Parathyroid adenoma (tissue), 2 donors: Measurements from ENCODE around the gene KCND1.

Experiments used
- H2AFZ ChIP-seq: fragments of 300-600 bp; sonication (generic); one replicate; pipeline ENCODE4 v1.7.0; 2017; ENCODE audit warnings: antibody characterized with exemption, mild to moderate bottlenecking
- H3K27ac ChIP-seq: fragments of 300-600 bp; sonication (generic); one replicate; pipeline ENCODE4 v1.7.0; 2017
- H3K27me3 ChIP-seq: fragments of 300-600 bp; sonication (generic); one replicate; pipeline ENCODE4 v1.7.0; 2017; ENCODE audit warnings: low read length; ENCODE audit not compliant: control insufficient read depth, insufficient read depth
- H3K36me3 ChIP-seq: fragments of 300-600 bp; sonication (generic); one replicate; pipeline ENCODE4 v1.7.0; 2017; ENCODE audit warnings: low read length; ENCODE audit not compliant: control insufficient read depth, insufficient read depth
- H3K4me1 ChIP-seq: fragments of 300-600 bp; sonication (generic); one replicate; pipeline ENCODE4 v1.7.0; 2017; ENCODE audit warnings: control low read depth
- H3K4me2 ChIP-seq: fragments of 300-600 bp; sonication (generic); one replicate; pipeline ENCODE4 v1.7.0; 2017; ENCODE audit warnings: low read length
- H3K4me3 ChIP-seq: fragments of 300-600 bp; sonication (generic); one replicate; pipeline ENCODE4 v1.7.0; 2017; ENCODE audit warnings: low read depth, low read length
- H3K79me2 ChIP-seq: fragments of 300-600 bp; sonication (generic); one replicate; pipeline ENCODE4 v1.7.0; 2017; ENCODE audit warnings: control low read depth
- H3K9ac ChIP-seq: fragments of 300-600 bp; sonication (generic); one replicate; pipeline ENCODE4 v1.7.0; 2017; ENCODE audit warnings: mild to moderate bottlenecking
- H3K9me3 ChIP-seq: fragments of 300-600 bp; sonication (generic); one replicate; pipeline ENCODE4 v1.7.0; 2017; ENCODE audit warnings: low read length; ENCODE audit not compliant: control insufficient read depth
- TF ChIP-seq, protein P1 (sequence below): fragments of 300-600 bp; sonication (generic); IDR thresholded peaks from one replicate; pipeline ENCODE4 v1.7.0; 2017; ENCODE audit warnings: antibody characterized with exemption, mild to moderate bottlenecking
- donor health status: primary hyperparathyroidism.

KCND1 gene

DNA sequence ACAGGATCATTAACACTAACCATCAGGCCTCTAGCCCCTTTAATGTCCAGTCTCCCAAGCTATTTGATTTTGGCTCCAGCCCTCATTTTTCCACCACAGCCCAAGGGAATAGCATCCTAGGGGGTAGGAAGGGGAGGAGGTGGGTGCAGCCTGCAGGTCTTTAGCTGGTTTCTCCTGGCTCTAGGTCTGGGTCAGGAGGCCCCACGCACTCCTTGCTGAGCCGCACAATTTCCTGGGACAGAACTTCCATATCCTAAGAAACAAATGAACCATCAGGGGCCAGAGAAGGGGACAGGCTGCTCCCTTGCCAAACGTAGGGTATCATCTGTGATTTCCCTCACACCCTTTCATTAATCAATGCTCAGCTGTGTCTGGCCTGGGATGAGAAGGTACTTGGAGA, 2.4 kb upstream of the KCND1 start:
- Histone ChIP-seq H3K36me3 (no peaks in the 10 kb centered on the region), H3K27me3 (no peaks in the 10 kb centered on the region), H3K27ac (no peak overlapping the region), H3K79me2 (no peaks in the 10 kb centered on the region), H3K9ac (no peak overlapping the region), H3K4me1 (no peaks in the 10 kb centered on the region), H3K4me3 (no peak overlapping the region), H3K9me3 (no peaks in the 10 kb centered on the region), H3K4me2 (no peak overlapping the region), H2AFZ (no peak overlapping the region)
- TF ChIP-seq, protein P1, sequence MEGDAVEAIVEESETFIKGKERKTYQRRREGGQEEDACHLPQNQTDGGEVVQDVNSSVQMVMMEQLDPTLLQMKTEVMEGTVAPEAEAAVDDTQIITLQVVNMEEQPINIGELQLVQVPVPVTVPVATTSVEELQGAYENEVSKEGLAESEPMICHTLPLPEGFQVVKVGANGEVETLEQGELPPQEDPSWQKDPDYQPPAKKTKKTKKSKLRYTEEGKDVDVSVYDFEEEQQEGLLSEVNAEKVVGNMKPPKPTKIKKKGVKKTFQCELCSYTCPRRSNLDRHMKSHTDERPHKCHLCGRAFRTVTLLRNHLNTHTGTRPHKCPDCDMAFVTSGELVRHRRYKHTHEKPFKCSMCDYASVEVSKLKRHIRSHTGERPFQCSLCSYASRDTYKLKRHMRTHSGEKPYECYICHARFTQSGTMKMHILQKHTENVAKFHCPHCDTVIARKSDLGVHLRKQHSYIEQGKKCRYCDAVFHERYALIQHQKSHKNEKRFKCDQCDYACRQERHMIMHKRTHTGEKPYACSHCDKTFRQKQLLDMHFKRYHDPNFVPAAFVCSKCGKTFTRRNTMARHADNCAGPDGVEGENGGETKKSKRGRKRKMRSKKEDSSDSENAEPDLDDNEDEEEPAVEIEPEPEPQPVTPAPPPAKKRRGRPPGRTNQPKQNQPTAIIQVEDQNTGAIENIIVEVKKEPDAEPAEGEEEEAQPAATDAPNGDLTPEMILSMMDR = no peak

DNA sequence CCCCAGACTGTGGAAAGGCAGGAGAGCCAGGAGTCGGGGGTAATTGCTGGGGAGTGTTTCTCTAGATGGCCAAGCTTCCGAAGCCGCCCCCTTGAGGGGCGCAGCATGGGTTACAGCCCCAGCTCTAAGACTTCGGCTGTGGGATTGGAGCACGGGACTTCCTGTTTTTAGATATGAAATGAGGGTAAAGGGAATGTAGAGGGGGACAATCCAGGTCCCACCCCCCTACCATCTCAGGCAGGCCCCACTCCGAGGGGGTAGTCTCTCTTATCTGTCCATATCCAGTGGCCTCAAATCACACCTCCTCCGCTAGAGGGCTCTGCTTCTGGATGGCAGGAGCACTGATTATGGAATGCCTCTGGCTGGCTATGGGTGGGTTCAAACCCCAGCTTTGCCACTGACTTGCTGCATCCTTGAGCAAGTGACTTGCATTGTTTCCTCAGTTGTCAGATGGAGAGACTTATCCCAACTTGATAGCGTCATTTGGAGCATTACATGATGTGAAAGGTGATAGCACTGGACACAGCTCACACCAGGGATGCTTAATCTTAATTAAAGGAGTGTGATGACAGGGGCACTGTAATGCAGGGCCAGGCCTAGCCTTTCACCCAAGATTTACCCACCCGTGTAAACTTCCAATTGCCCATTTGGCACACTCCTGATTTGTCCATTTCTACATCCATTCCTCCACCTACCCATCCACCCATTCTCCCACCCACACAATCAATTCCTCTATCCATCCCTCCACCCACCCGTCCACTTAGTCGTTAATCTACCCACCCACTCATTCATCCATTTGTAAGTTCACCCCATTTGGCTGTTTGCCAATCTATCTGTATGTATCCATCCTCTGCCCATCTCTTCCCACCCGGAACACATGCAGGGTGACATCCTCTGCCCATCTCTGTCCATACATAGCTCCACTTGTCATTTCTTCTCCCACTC, 848 bp upstream of the KCND1 start:
- H3K36me3 ChIP-seq = no peaks in the 10 kb centered on the region
- H3K9me3 ChIP-seq = no peaks in the 10 kb centered on the region
- H3K4me2 ChIP-seq = no peak overlapping the region
- no peak overlapping the region for H3K9ac ChIP-seq
- peak overlapping the region; percentile 15 for H2AFZ ChIP-seq
- H3K27me3 ChIP-seq = no peaks in the 10 kb centered on the region
- TF ChIP-seq, protein P1 = peak; percentile 54
- H3K4me1 ChIP-seq = no peaks in the 10 kb centered on the region
- H3K79me2 ChIP-seq = no peaks in the 10 kb centered on the region
- H3K27ac ChIP-seq = no peak overlapping the region
- H3K4me3 ChIP-seq = no peak overlapping the region

DNA sequence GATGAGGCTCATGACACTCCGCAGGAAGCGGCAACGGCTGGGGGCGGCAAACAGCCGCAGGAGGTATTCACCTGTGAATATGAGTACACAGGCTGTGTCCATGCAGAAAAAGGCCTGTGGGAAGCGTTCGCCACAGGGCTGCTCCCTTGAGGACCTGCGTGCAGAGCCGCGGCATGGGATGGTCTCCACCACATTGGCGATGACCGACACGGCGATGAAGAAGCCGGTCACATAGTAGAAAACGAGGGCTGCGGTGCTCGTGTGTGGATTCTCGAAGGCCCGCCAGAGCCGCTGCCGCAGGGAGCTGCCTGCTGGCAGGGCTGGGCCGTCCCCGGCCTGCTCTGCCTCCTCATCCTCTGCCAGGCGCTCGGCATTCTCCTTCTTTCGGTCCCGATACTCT, 2.2 kb downstream of the KCND1 start:
- H3K79me2 ChIP-seq = no peaks in the 10 kb centered on the region
- H3K9me3 ChIP-seq = no peaks in the 10 kb centered on the region
- no peak overlapping the region for H3K4me3 ChIP-seq
- no peak overlapping the region for H3K9ac ChIP-seq
- no peak overlapping the region for H3K27ac ChIP-seq
- no peaks in the 10 kb centered on the region for H3K27me3 ChIP-seq
- H2AFZ ChIP-seq = no peak overlapping the region
- H3K36me3 ChIP-seq = no peaks in the 10 kb centered on the region
- TF ChIP-seq, protein P1 = no peak
- H3K4me1 ChIP-seq = no peaks in the 10 kb centered on the region
- no peak overlapping the region for H3K4me2 ChIP-seq

DNA sequence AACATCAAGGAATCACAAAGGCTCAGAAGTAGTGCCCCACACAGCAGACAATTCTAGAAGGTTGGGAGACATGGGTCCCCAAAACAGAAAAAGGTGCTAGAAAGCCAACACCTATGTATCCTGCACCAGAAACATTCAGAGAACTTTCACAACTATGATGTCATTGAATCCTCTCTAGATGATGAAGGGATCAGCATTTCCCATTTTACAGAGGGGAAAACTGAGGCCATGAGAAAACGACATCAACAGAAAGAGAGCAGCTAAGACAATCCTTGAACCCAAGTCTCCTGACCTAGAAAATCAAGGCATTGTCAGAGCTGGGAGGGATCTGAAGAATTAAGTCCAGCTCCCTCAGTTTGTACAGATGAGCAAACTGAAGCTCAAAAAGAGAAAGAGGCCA, 3.3 kb downstream of the KCND1 start:
- H3K4me2 ChIP-seq = no peak overlapping the region
- TF ChIP-seq, protein P1 = no peak
- no peaks in the 10 kb centered on the region for H3K27me3 ChIP-seq
- no peak overlapping the region for H3K27ac ChIP-seq
- H3K9me3 ChIP-seq = no peaks in the 10 kb centered on the region
- H2AFZ ChIP-seq = no peak overlapping the region
- no peaks in the 10 kb centered on the region for H3K79me2 ChIP-seq
- H3K4me3 ChIP-seq = no peak overlapping the region
- no peaks in the 10 kb centered on the region for H3K4me1 ChIP-seq
- H3K9ac ChIP-seq = no peak overlapping the region
- H3K36me3 ChIP-seq = no peaks in the 10 kb centered on the region
